HG02610 (cell line): ENCODE data around the gene SH3GL3.

Experiments
- ATAC-seq: cut with Tn5 transposase; IDR thresholded peaks from one replicate; pipeline ENCODE4 v1.9.1; 2021; ENCODE audit warnings: mild to moderate bottlenecking, moderate library complexity; ENCODE audit not compliant: unreplicated experiment

Gene SH3GL3

DNA sequence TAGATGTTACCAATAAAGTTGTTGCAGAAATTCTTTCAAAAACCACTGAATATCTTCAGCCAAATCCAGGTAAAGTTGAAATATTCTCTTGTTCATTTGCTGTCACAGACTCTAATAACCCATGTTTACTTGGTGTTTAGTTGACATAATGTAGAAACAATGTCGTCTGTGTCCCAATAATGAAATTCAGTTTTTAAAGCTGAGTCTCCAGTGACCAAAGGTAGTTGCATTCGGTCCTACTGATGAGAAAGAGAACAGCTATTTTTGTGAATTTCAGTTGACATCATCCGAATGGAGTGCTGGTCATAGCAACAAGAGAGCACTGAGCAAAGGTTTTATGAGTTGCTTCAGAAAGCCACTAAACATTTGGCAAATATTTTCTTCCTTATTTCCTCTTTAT, 118.0 kb downstream of the SH3GL3 start:
- ATAC-seq: no peak

DNA sequence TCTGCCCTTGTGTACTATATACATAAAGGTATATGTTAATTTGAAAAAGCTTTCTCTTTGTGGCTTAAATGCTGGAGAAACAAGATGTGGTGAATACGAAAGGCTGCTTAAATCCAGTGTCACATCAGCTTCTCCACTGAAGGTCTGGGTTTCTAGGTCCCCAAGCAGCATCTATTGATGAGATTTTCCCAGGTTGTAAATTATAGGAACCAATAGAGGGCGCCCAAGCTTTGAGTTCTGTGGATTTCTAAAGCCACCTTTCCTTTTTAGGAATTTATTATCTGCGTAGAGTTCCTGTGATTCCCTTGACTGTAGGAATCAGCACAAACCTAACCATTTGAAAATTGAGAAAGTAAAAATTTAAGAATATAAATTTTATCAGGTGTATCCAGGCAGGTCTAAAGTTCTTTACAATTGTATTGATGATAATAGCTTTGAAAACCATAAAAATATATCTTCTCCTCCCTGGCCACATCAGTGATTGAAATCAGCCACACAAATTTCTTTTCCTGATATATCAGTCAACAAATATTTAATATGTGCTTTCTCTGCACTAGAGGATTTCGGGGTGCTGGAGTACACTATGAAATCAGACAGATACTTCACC, 118.5 kb downstream of the SH3GL3 start:
- ATAC-seq: no peak

DNA sequence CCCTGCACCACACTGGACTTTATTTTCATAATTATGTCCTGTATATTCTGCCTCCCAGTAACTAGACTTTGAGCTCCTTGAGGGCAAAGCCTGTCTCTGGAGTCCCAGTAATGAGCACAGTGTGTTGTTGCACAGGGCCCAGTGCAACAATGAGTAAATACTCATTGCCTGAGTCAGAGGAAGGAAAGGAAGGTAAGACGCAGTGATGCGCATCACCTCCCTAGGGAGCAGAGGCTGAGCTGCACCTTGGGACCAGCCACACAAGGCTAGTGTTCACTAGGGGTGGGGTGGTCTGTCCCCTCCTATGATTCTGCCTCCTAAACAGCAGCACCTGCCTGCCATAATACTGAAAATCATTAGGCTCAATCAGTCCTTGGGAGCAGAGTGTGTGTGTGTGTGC, 120.2 kb downstream of the SH3GL3 start:
- no peak for ATAC-seq

DNA sequence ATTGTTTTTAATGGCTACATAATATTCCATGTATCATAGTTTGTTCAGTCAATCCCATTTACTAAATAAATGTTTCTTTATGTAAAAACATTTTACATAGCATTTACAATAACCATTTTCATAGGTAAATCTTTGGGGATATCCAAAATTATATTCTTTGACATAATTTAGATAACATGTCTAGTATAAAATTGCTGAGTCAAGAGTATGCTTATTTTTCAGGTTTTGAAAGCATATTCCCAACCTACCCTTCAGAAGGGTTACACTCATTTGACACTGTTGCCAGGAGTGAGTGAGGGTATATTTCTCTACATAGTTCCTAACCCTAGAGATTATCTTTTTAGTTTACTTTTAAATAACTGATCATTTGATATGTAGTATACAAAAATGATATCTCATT, 122.2 kb downstream of the SH3GL3 start:
- no peak for ATAC-seq

DNA sequence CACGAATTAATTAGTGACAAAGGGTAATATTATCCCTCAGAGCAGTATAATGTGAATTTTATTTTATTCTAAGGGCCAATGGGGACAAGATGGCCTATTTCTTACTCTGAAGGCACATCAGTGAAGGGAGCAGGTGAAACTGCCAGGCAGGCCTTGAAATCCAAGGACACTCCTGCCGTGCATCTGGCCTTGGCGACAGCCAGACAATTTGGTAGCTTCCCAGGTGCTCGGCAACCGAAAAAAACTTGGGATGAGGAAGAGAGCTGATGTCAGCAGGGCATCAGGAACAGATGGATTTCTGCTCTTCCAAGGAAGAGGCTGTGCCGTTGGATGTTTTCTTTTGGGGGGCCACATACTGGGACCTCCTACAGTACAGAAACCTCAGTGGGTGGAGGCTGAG, 123.6 kb downstream of the SH3GL3 start:
- no peak for ATAC-seq

DNA sequence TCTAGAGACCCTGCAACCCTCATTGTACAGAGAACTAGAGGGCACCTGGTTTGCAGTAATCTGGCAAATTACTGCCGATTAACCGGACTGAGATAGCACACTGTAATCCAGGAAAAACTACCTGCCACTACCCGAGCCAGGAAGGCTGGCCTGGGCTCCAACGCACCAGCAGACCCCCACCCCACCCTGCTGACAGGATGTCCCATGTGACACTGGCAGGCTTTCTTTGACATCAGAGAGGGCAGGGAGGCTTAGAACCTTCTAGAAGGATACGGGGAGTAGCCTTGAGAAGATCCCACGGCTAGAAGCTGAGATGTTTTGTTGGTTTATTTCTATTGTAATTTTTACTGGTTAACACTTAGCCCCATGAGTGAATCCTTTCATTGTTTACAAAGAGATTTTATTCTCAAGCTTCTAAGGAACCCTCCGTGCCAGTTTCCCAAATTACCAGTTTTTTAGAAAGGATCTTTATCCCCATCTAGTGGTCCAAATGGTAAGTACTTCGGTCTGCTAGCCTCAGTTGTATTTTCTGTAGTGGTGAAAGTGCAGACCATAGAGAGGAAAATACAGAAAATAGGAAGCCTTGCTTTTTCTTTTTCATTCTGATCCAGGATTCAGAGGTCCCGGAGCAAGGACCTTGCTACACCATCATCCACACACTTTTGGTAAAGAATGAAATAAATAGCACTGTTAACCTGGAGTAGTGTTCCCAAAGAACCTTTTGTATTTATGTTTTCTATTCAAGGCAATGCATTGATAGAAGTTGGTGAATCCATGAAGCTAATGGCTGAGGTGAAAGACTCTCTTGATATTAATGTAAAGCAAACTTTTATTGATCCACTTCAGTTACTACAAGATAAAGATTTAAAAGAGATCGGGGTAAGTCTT, 124.9 kb downstream of the SH3GL3 start:
- ATAC-seq: no peak

DNA sequence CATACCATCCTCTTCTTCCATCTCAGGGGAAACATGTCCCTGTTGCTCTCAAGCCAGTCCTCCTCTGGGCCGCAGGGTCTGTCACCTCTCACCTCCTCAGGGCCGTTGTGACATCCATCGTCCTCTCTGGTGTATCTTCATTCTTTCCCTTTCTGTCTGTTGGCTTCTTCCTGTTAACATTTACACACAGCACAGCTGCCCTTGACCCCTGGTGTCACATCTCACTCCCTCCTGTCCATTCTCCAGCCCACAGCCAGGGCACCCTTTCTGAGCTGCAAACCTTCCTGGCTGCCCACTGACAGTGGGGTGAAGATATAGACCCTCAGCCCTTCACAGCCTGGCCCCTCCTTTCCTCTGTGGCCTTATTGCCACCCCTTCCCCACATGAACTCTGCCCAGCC, 127.2 kb downstream of the SH3GL3 start:
- ATAC-seq: no peak

DNA sequence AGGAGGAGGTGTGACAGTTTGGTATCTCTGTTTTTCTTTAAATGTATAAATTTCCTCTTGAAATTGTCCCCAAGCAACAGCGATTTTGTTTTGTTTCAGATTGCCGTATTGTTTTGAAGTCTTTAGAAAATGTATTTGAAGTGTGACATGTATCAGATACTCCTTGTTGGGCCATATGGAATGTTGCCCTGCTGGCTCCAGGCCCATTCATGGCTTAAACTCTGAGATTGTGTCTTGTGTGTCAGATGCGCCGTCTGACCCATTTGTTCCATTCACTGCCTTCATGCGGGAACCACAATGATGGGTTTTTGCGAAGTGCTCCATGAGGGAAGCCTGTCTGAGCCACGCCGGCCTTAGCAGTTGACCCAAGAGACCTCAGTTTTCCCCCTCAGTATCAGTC, 131.6 kb downstream of the SH3GL3 start:
- ATAC-seq: no peak

DNA sequence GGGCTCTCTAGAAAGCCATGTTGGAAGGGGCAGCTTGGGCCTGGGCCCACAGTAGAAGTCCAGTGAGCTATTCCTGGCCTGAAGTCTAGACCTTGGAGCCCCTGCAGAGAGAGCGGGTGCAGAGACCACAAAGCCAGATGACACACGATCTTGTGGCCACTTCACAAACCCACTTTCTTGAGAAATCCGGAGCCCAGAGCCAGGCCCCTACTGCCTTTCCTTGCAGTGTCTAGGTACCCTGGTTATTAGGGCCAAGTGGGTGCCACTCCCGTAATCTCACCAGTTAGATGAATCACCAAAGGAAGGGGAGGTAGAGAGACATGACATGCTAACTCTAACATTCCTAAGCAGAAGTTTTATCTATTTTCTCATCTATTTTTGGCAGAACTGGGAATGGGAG, 134.2 kb downstream of the SH3GL3 start:
- no peak for ATAC-seq

DNA sequence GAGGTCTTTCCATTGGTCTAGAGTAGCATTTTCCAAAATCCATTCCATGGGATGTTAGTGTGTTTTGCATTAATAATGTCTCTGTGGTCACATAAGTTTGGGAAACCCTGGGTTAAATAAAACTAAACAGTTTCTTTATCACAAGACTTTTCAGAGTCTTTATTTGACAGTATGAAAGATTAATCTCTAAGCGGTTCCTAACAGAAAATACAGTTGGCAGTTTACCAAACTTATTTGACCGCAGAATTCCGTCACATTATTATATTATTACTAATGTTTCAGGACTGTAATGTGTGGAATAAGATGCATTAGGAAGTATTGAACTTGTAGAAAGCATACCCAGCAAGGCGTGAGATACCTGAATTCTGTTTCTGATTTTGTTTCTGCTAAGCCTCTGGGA, 135.2 kb downstream of the SH3GL3 start:
- ATAC-seq: no peak

DNA sequence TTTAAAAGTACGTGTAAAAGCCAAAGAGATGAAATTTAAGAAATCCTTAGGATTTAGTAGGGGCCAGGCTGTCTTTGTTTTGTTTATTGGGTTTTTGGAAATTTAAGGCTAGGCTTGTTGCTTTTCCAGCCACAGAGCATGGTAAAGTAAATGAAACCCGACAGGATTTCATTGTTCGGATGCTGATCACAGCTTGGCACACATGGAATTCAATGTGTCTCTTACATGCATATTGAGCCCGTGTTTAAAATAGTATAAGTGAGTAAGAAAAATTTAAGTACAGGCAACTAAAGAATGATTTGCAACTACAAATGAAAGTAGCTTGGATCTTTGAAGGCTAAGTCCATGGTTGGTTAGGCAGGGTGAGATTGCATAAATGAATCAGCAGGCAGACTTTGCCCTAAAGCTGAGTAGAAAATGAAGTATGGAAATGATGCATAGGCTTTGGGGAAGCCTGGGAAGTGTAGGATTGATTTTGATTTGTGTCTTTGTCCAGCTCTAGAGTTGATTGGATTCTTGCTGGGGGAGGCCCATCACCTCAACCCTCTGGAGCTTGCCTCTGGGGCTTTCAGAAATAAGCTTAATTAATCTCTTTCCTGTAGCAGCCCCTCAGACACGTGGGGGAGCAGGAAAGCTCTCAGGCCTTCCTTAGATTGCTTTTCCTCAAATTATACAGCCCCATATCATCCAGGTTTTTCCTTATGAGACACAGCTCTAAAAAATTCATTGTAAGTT, 138.6 kb downstream of the SH3GL3 start:
- ATAC-seq: no peak

DNA sequence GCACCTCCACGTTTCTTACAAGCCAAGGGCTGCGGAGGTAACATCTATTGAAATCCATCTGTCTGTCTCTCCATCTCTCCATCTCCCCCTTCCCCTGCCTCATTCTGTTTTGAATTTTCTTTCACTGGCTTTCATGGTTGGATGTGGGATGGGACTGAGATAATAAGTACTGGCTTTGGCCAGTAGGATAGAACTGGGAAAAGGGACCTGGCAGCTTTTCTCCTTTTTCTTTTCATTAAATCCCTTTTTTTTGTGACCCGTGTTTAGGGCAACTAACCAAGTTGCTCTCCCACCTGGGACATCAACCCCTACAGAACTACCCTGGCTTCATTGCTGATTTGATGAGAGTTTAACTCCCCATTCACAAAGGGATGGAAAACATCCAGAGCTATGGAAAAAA, 139.9 kb downstream of the SH3GL3 start:
- ATAC-seq: no peak

DNA sequence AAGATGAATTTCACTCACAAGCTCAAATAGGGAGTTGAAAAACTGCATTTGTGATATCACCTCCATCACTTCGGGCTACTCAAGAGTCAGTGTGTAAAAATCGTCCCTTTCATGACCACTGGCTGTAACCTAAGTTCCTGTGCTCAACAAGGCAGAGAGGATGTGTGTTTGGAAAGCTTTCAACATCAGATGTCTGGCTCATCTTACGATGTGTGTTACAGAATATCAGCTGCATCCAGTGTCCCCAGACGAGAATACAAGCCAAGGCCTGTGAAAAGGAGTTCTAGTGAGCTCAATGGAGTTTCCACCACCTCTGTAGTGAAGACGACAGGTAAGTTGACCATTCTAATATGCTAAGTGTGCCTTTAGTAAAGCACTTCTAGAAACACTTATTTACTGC, 141.3 kb downstream of the SH3GL3 start:
- ATAC-seq: no peak

DNA sequence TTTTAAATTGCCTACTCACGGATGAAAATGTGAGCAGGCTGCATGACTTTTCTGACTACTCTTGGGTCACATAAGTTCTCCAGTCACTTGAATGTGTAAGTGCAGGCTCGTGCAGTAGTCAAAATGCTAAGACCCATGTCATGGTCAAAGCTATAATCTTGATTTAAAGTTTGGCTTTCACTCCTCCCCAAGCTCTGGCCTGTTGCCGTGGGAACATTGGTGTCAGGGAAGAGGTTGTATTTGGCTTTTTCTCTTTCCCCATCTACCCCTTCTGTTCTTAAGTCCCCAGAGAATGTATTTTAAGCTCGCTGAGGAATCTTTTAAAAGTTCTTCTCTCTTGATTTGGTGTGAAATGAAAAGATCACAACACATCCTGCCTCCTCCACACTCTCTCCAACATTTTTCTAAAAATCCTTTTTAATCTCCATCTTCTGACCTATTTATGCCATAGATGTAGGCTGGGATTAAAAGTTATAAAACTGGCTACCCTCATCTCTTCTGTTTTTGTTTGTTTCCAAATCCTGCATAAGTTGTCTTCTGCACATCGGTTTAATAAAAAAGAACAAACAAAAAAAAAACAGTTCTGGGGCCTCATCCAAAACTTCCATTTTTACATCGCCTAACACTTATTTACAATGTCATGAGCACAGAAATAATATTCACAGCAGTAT, 145.4 kb downstream of the SH3GL3 start:
- no peak for ATAC-seq

DNA sequence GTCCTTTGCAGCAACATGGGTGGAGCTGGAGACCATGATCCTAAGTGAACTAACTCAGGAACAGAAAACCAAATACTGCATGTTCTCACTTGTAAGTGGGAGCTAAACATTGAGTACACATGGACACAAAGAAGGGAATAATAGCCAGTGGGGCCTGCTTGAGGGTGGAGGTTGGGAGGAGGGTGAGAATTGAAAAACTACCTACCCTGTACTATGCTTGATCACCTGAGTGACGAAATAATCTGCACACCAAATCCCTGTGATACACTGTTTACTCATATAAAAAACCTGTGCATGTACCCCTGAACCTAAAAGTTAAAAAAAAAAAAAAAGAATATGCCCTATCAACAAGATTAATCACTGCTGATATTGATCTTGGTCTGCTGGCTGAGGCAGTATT, 148.1 kb downstream of the SH3GL3 start:
- no peak for ATAC-seq

DNA sequence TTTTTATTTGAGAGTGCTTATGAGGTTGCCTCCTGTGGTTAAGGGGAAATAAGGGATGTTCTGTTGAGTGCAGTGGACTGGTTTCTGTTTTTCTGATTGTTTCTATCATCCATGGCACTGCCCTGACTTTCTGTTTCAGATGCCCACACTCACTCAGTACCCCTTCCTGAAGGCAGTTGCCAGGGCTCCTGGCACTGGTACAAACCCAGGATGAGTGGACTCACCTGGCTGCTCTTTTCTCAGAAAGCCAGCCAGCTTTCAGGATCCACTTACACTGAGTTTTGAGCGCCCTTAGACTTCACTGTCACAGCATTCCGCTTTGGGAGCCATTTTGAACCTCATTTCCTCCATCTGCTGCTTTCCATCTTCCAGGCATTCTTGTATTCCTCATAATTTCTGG, 150.9 kb downstream of the SH3GL3 start:
- ATAC-seq: no peak

DNA sequence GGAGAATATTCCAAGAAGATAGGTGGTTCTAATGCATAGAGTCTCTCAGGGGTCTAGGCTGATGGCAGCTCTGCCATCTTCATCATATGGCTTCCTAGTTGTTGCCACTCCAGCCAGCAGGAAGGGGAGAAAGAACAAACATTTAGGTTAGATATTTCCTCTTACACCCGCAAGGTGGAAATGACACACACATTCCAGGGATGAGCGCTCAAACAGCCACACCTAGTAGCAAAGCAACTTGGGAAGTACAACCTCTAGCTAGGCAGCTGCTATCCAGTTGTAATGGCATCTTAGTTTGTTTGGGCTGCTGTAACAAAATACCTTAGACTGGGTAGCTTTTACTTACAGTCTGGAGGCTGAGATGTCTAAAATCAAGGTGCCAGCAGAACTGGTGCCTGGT, 154.9 kb downstream of the SH3GL3 start:
- no peak for ATAC-seq

DNA sequence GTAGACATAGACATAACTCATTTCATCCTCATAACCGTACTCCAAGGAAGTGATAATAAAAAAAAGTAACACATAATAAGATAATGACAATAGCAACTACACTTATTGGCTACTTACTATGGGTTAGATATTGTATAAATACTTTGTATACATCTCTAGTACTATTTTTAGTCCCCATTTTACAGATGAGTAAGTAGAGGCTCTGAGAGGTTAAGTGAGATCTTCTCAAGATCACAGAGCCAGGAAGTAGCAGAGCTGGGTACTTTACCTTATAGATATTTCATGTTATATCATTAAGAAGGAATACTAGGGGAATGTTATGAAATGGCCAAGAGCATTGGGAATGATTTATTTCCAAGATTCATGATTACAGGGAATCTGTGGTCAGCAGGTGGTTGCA, 157.4 kb downstream of the SH3GL3 start:
- ATAC-seq: no peak

DNA sequence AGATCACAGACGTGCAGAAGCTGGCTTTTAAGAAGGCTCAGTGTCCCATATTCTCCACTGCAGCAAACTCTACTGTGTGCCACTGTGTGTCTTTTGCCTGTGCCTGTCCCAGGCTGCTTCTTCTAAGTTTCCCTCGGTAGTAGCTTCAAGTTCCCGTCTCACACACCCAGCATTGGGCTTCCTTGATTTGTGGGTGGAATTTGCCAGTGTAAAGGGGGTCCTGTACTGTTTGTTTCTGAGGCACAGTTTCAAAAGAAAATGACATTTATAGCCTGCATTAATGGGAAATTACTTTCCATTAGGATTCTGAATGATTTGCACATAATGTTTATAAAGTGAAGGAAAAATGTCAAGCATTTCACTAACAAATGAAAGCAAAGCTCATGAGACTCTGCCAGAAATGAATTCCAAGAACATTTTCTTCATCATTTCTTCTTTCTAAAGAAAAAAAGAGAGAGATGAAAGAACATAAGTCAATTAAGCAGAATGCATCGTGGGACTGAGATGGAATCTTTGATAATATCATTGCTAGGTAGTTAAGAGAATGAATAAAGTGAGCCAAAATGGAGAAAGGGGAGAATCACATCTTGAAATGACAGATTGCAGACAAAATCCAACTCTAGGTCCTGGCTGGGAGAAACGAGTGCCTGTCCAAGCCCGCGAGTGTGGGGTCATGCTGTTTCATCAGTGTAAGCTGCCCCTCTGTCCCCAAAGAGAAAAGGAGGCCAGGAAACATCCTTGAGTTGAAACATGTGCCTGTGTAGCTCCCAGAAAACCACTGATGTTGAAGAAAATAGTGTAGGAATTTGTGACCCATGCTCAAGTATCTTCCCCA, 158.2 kb downstream of the SH3GL3 start:
- no peak for ATAC-seq

DNA sequence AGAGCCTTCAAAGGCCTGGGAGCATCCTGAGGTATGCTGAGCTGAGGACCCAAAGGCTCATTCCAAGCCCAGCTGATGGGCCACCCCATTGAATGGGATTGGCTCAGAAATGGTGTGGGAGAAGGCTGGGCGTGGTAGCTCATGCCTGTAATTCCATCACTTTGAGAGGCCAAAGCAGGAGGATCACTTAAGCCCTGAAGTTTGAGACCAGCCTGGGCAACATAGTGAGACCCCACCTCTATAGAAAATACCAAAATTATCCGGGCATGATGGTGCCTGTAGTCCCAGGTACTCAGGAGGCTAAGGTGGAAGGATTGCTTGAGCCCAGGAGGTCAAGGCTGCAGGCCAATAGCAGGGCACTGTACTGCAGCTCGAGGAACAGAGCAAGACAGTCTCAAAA, 163.0 kb downstream of the SH3GL3 start:
- no peak for ATAC-seq
